ENCODE results near the gene MAZ. TPM values are rescaled to one million over a fixed set of nuclear protein-coding genes. Genes with fewer than 3 reads are reported as not detected.
"Not testable (repeated sequence)": the region's sequence is repeated elsewhere in the genome, so short reads cannot be mapped to it uniquely, and the experiment has no call there.

MAZ gene
- total RNA-seq, 1 donor from 2014 or later: 294 TPM

- Mint-ChIP-seq H3K4me3 (no peak overlapping the region), H3K4me1 (ENCODE audit: unreplicated experiment) (peaks cover 11% of the 10 kb centered on the region), H3K27ac (no peak overlapping the region), H3K27me3 (no peaks in the 10 kb centered on the region), H3K36me3 (no peaks in the 10 kb centered on the region), H3K9me3 (no peaks in the 10 kb centered on the region)
- no peak for TF ChIP-seq CTCF (conservative IDR thresholded peaks at IDR 0.05)
- no peak for DNase-seq (ENCODE audit: extremely low spot score, unreplicated experiment)
These were observed 36.8 kb upstream of the MAZ start for GRCh38 chr16:29769507-29769906.

GRCh38 chr16:29770250-29770929, 35.9 kb upstream of the MAZ start:
- Mint-ChIP-seq H3K36me3 (no peaks in the 10 kb centered on the region), H3K4me3 (no peak overlapping the region), H3K27me3 (no peaks in the 10 kb centered on the region), H3K4me1 (ENCODE audit: unreplicated experiment) (peaks cover 11% of the 10 kb centered on the region), H3K9me3 (no peaks in the 10 kb centered on the region), H3K27ac (peak overlapping the region; percentile 46)
- DNase-seq (ENCODE audit: extremely low spot score, unreplicated experiment): no peak
- TF ChIP-seq CTCF (conservative IDR thresholded peaks at IDR 0.05): no peak

GRCh38 chr16:29772330-29772729, 34.0 kb upstream of the MAZ start:
- H3K27me3 Mint-ChIP-seq; H3K4me3 Mint-ChIP-seq; H3K9me3 Mint-ChIP-seq; H3K36me3 Mint-ChIP-seq; DNase-seq (ENCODE audit: extremely low spot score, unreplicated experiment); H3K27ac Mint-ChIP-seq: not testable (repeated sequence)
- H3K4me1 Mint-ChIP-seq (ENCODE audit: unreplicated experiment): peaks cover 11% of the 10 kb centered on the region

GRCh38 chr16:29774730-29775129, 31.6 kb upstream of the MAZ start:
- Mint-ChIP-seq H3K4me1 (ENCODE audit: unreplicated experiment) (peaks cover 11% of the 10 kb centered on the region), H3K27me3 (no peaks in the 10 kb centered on the region), H3K36me3 (no peaks in the 10 kb centered on the region), H3K9me3 (no peaks in the 10 kb centered on the region), H3K4me3 (no peak overlapping the region), H3K27ac (no peak overlapping the region)
- no peak for DNase-seq (ENCODE audit: extremely low spot score, unreplicated experiment)
- no peak for TF ChIP-seq CTCF (conservative IDR thresholded peaks at IDR 0.05)

GRCh38 chr16:29775742-29776408, 30.5 kb upstream of the MAZ start:
- no peak for TF ChIP-seq CTCF (conservative IDR thresholded peaks at IDR 0.05)
- no peak for DNase-seq (ENCODE audit: extremely low spot score, unreplicated experiment)
- Mint-ChIP-seq H3K9me3 (no peaks in the 10 kb centered on the region), H3K4me3 (no peak overlapping the region), H3K36me3 (no peaks in the 10 kb centered on the region), H3K27ac (no peak overlapping the region), H3K4me1 (ENCODE audit: unreplicated experiment) (peaks cover 5% of the 10 kb centered on the region), H3K27me3 (no peaks in the 10 kb centered on the region)

- H3K9me3 Mint-ChIP-seq: no peaks in the 10 kb centered on the region
- no peak for DNase-seq (ENCODE audit: extremely low spot score, unreplicated experiment)
- no peaks in the 10 kb centered on the region for H3K36me3 Mint-ChIP-seq
- peaks cover under 1% of the 10 kb centered on the region for H3K4me1 Mint-ChIP-seq (ENCODE audit: unreplicated experiment)
- TF ChIP-seq CTCF (conservative IDR thresholded peaks at IDR 0.05): no peak
- H3K4me3 Mint-ChIP-seq: no peak within 1 kb of the TSS
- peak within 1 kb of the TSS; percentile 91 for H3K27ac Mint-ChIP-seq
- no peaks in the 10 kb centered on the region for H3K27me3 Mint-ChIP-seq
These were observed 28.6 kb upstream of the MAZ start, which contains the start of gene ZG16 for GRCh38 chr16:29777576-29778350. Gene ZG16, plus strand, starts transcription at chr16:29778256. Its CDS starts 1,011 bp downstream, at chr16:29779267.

All from type B pancreatic cell (in vitro differentiated cells).